Subcutaneous adipose tissue (tissue), 4 donors: ENCODE measurements around the gene LPGAT1. TPM values are rescaled to one million over a fixed set of nuclear protein-coding genes. Genes with fewer than 3 reads are reported as not detected.

Experiments
- total RNA-seq, 4 donors: library from RNA; depleted of rRNA; stranded (reverse); fragments of >200 nt; gene quantifications; one replicate each; pipeline ENCODE4 v1.1.0, GENCODE V29; 2016
- TF ChIP-seq, protein P1 (sequence below): fragments of 450-650 bp; IDR thresholded peaks from one replicate; pipeline ENCODE4 v1.5.1; 2016; ENCODE audit warnings: low read depth, mild to moderate bottlenecking, control low read depth, antibody characterized with exemption, moderate library complexity

LPGAT1 gene
- total RNA-seq, 4 donors from 2014 or later: 57.8 to 131 (median 73.7) TPM

GRCh38 chr1:211732293-211732980, 98.1 kb downstream of the LPGAT1 start:
- TF ChIP-seq, protein P1, sequence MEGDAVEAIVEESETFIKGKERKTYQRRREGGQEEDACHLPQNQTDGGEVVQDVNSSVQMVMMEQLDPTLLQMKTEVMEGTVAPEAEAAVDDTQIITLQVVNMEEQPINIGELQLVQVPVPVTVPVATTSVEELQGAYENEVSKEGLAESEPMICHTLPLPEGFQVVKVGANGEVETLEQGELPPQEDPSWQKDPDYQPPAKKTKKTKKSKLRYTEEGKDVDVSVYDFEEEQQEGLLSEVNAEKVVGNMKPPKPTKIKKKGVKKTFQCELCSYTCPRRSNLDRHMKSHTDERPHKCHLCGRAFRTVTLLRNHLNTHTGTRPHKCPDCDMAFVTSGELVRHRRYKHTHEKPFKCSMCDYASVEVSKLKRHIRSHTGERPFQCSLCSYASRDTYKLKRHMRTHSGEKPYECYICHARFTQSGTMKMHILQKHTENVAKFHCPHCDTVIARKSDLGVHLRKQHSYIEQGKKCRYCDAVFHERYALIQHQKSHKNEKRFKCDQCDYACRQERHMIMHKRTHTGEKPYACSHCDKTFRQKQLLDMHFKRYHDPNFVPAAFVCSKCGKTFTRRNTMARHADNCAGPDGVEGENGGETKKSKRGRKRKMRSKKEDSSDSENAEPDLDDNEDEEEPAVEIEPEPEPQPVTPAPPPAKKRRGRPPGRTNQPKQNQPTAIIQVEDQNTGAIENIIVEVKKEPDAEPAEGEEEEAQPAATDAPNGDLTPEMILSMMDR: no peak

DNA sequence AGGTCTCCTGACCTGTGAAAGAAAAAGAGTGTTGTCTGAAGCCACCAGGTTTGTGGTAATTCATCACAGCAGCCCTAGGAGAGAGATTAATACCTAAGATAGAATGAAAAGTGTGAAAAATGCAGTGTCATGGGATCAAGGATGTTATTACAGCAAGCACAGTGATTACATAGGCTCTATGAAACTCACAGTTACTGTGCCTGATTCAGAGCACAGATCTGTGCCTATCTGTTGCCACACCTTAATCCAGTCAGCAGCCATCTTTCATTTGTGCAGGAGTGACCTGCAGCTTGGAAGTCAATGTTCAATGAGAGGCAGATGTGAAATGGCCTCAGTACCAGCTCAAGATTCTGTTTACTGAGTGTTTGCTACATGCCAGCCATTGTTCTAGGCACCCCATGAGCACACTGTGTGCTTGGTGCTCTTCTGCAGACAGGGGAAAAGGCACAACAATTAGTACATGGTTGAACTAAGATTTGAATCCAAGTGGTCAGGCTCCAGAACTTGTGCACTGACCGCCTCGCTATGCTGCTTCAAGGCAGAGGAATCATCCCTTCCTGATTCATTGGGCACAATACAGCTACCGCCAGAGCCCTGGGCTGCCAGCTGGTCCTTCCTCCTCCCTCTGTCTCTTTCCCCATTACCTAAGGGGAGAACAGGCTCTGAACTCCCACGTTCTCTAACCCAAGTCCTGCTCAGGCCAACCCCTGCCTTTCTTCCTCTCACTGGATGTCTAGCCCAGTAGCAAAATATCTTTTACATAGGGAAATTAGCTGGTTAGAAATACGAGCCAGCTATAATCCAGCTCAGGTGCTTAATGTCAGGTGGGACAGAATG, 98.9 kb downstream of the LPGAT1 start:
- TF ChIP-seq, protein P1: no peak

- TF ChIP-seq, protein P1: no peak
Measured at GRCh38 chr1:211730347-211730746, 100.2 kb downstream of the LPGAT1 start.

GRCh38 chr1:211729238-211729637, 101.3 kb downstream of the LPGAT1 start:
- TF ChIP-seq, protein P1: no peak

DNA sequence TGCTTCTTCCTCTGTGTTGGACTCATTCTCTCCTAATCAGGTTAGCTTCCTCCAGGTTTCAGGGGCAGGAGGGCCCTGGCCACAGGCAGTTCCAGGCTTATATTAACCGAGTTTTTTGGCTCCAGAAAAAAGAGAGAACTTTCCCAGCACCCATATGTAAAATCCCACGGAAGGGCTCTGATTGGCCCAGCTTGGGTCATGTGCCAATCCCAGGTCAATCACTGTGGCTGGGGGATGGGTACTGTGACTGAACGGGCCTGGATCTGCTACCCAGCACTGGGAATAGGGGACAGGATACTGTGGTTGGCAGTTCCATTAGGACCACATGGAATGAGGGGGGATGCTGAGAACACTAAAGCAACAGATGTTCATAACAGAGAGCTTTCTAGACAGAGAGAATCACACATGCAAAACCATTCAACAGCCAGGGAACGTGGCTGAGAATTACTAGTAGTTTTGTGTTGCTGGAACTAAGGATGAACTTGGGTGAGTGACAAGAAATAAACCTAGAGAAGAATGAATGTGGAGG, 104.0 kb downstream of the LPGAT1 start:
- TF ChIP-seq, protein P1: no peak

GRCh38 chr1:211724687-211725196, 105.8 kb downstream of the LPGAT1 start:
- TF ChIP-seq, protein P1: no peak

- TF ChIP-seq, protein P1: no peak
Measured at GRCh38 chr1:211723273-211723672, 107.3 kb downstream of the LPGAT1 start.
